ENCODE measurements around the gene KCNC3.

- TF ChIP-seq POLR2A (IDR thresholded peaks at IDR 0.05) (no peak), CTCF (IDR thresholded peaks at IDR 0.05) (no peak)
These were observed 30.2 kb upstream of the KCNC3 start for GRCh38 chr19:50359328-50359818.

All from adrenal gland (tissue), 5 donors.